ENCODE results near the gene HDAC4. TPM values are rescaled to one million over a fixed set of nuclear protein-coding genes. Genes with fewer than 3 reads are reported as not detected.

Gene HDAC4
- total RNA-seq, 2 experiments from 2014 or later, result 64.8 to 67.4 TPM

GRCh38 chr2:239391286-239392071 is 9.3 kb downstream of the HDAC4 start:
- POLR2A ChIA-PET, result interaction anchor here (0.9 kb wide), 1 partner anchor 93 kb away, joined by 3 read pairs; no protein-coding TSS in a partner anchor
- CTCF ChIA-PET, result no interaction called here
- Mint-ChIP-seq H3K4me1 (peaks cover 14% of the 10 kb centered on the region), H3K27ac (no peak overlapping the region), H3K4me3 (no peak overlapping the region), H3K36me3 (ENCODE audit: low read depth) (peaks cover 18% of the 10 kb centered on the region), H3K9me3 (no peaks in the 10 kb centered on the region), H3K27me3 (no peaks in the 10 kb centered on the region)
- no peak for DNase-seq

DNA sequence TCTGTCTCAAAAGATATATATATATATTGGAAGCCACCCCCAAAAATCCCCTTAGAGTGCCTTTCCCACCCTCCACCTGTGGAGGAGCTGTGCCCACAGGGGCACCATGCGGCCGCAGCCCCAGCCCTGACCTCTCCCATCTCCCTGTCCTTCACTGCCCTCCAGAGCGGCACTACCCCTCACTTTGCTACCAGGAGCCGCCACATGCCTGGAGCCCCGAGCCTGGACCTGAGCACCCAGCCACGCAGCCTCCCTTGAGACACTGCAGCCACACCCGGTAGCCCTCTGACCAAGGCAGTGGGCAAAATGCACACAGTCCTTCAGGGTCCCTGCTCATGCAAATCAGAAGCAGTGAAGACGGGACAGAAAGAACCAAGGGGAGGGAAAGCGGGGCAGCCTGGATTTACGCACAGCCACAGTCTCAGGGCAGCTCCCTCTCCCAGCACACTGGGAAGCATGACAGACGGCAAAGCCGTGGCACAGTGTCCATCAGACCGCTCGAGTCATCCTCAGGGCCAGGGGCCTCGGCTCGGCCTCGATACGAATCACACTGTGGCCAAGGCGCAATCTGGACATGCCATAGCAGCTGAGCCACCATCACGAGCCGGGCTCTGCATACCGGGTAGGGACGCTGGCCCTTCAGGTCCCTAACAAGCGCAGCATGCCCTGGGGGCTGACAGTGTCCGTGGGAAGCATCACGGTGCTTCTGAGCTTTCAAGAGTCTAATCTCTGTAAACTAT is 10.1 kb downstream of the HDAC4 start:
- Mint-ChIP-seq H3K9me3 (no peaks in the 10 kb centered on the region), H3K27me3 (no peaks in the 10 kb centered on the region), H3K4me1 (peaks cover 18% of the 10 kb centered on the region), H3K4me3 (no peak overlapping the region), H3K27ac (no peak overlapping the region), H3K36me3 (ENCODE audit: low read depth) (peaks cover 22% of the 10 kb centered on the region)
- ChIA-PET CTCF (interaction anchor here (1.2 kb wide), 1 partner anchor 10 kb away, joined by 3 read pairs; the partner anchor contains the start of gene HDAC4), POLR2A (interaction anchor here (1.4 kb wide), 1 partner anchor 10 kb away, joined by 5 read pairs; no protein-coding TSS in a partner anchor)
- no peak for DNase-seq

DNA sequence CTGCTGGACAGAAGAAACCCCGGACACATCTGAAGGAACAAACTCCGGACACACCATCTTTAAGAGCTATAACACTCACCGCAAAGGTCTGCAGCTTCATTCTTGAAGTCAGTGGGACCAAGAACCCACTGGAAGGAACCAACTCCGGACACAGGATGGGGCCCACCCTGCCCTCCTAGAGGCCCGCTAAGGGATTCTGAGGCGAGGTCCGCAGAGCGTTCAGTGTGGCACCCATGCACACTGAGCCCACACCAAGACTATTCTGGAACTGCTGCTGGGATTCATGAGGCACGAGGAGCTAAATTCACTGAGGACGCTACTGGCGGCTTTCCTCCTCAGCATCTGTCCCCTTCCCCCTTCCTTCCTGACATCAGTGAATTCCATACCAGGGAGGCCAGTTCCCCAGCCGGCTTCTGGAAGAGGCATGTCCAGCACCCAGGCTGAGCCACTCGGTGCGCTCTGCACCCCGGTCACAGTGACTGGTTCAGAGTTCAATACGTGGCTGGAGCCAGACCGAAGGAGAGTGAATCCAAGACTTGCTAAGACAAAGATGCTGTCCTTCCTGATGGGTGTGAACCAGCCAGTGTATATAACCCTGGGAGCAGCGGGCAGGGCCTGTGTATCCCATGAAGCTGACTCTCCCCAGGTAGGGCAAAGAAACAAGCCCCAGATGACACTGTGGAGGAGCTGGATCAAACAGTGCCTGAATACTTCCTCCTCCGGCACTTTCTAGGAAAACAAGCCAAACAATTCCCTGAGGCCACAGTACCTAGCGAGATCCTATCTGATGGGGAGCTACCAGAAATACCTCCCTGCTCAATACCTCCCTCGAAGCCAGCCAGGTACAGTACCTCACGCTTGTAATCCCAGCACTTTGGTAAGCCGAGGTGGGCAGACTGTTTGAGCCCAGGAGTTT is 11.1 kb downstream of the HDAC4 start:
- DNase-seq, result no peak
- no peaks in the 10 kb centered on the region for H3K9me3 Mint-ChIP-seq
- ChIA-PET CTCF (interaction anchor here (0.7 to 1.2 kb wide), 2 partner anchors 11 to 68 kb away, joined by 3 to 4 read pairs; partner anchors contain the start of gene HDAC4), POLR2A (interaction anchor here (1.4 to 1.6 kb wide), 3 partner anchors 9 to 11 kb away, joined by 5 to 6 read pairs (median 5); partner anchors contain the start of gene HDAC4)
- no peaks in the 10 kb centered on the region for H3K27me3 Mint-ChIP-seq
- peaks cover 18% of the 10 kb centered on the region for H3K4me1 Mint-ChIP-seq
- H3K4me3 Mint-ChIP-seq, result no peak overlapping the region
- peaks cover 23% of the 10 kb centered on the region for H3K36me3 Mint-ChIP-seq (ENCODE audit: low read depth)
- no peak overlapping the region for H3K27ac Mint-ChIP-seq

DNA sequence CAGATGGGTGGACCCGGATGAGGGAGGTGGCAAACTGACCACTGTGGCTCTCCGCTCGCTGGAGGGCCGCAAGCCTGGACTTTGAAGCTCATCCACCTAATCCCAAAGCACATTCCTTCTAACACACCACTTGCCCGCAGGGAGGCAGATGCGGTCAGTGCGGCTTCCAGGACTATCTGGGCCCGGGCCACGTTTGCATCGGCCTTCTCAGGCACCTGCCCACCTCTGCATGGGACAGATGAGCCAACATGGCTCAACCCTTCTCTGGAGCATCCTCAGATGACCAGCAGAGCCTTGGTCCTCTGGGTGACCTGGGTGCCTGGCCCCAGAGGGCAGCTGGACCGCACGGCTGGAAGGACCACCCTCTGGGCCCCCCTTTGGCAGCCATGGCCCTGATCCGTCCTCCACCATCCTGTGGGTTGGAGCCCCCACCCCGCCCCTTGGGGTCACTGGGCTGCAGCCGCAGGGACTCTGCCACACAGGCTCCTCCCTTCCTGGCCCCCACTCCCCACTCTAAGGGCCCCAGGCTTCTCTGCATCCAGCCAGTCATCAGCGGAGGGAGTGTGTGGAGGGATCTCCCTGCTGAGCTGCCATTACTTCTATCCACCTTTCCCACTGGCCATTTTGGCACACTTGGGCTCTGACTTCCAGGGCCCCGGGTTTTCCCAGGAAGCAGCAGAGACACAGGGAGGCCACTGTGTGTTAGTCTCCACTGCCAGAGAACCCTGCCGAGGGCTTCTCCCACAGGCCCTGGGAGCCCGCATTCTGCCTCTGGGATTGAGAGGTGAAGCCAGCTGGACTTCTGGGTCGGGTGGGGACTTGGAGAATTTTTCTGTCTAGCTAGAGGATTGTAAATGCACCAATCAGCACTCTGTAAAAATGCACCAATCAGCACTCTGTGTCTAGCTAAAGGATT is 12.3 kb downstream of the HDAC4 start:
- Mint-ChIP-seq H3K27me3 (no peaks in the 10 kb centered on the region), H3K27ac (no peak overlapping the region), H3K4me3 (no peak overlapping the region), H3K36me3 (ENCODE audit: low read depth) (peaks cover 25% of the 10 kb centered on the region), H3K4me1 (peaks cover 13% of the 10 kb centered on the region), H3K9me3 (no peaks in the 10 kb centered on the region)
- no peak for DNase-seq
- ChIA-PET POLR2A (interaction anchor here (1.6 kb wide), 2 partner anchors 11 to 13 kb away, joined by 5 to 6 read pairs; partner anchors contain the start of gene HDAC4), CTCF (no interaction called here)

DNA sequence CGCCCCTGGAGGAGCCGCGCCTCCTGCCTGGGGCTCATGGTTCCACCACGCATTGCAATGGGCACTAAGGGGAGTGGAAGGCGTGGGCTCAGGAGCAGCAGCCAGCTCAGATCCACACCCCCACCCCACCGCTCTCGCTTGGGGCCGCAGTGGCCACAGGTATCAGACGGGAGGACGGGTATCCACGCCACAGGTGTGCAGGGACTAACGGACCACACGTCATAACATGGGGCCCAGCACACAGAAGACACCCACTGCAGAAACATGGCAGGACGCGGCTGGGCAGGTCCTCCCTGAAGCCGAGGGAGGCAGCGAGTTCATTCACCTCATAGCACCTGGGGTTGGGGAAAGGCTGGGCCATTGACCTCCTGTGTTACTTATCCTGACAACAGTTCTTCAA is 13.0 kb downstream of the HDAC4 start:
- ChIA-PET POLR2A (interaction anchor here (1.0 kb wide), 1 partner anchor 11 kb away, joined by 4 read pairs; no protein-coding TSS in a partner anchor), CTCF (no interaction called here)
- no peaks in the 10 kb centered on the region for H3K9me3 Mint-ChIP-seq
- peaks cover 31% of the 10 kb centered on the region for H3K36me3 Mint-ChIP-seq (ENCODE audit: low read depth)
- no peak for DNase-seq
- no peaks in the 10 kb centered on the region for H3K27me3 Mint-ChIP-seq
- peaks cover 11% of the 10 kb centered on the region for H3K4me1 Mint-ChIP-seq
- no peak overlapping the region for H3K27ac Mint-ChIP-seq
- no peak overlapping the region for H3K4me3 Mint-ChIP-seq

- Mint-ChIP-seq H3K9me3 (no peaks in the 10 kb centered on the region), H3K36me3 (ENCODE audit: low read depth) (peaks cover 31% of the 10 kb centered on the region), H3K4me1 (peaks cover 17% of the 10 kb centered on the region), H3K4me3 (no peak overlapping the region), H3K27me3 (no peaks in the 10 kb centered on the region), H3K27ac (no peak overlapping the region)
- ChIA-PET CTCF (no interaction called here), POLR2A (interaction anchor here (1.0 kb wide), 1 partner anchor 12 kb away, joined by 4 read pairs; no protein-coding TSS in a partner anchor)
- no peak for DNase-seq
These were observed 13.9 kb downstream of the HDAC4 start for GRCh38 chr2:239386872-239387445.

GRCh38 chr2:239386001-239386670 is 14.7 kb downstream of the HDAC4 start:
- Mint-ChIP-seq H3K27ac (no peak overlapping the region), H3K9me3 (no peaks in the 10 kb centered on the region), H3K27me3 (no peaks in the 10 kb centered on the region), H3K4me3 (no peak overlapping the region), H3K36me3 (ENCODE audit: low read depth) (peaks cover 27% of the 10 kb centered on the region), H3K4me1 (peaks cover 23% of the 10 kb centered on the region)
- ChIA-PET POLR2A (no interaction called here), CTCF (no interaction called here)
- DNase-seq, result no peak

DNA sequence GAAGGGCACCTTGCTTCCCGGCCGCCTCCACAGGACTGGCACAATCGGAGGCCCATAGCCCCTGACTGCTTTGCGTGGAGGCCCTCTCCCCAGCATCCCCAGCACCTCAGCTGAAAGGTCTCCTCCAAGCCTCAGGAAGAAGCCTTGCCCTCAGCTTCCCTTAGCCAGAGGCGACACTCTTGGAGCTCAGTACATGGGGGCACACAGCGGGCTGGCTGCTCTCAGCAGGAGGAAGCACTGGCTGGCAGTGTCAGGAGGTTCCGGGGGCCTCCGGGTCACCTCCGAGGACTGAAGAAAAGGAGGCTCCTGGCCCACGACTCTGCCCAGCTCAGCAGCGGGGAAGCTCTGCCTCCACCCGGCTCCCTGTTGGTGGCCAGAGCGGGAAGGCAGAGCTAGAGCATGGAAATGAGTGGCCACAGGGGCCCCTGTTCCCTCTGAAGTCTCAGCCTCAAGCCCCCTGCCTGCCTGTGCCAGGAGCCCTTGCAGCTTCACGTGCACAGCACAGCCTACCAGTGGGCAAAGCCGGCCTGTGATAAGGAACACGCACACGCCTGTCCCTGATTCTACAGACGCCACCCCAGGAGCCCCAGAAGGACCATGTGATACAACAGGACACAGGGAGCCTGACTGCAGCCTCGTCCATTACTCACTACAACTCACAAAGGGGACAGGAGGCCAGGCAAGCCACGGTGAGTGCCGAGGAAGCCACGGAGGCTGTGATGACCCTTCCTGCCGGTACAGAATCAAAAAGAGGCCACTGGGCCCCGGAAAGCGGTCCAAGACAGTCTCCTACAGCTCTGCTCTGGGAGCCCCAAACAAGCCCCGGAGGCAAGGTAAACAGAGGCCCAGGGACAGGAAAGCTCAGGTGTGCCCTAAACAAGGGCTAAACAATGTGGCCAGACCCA is 15.5 kb downstream of the HDAC4 start:
- POLR2A ChIA-PET, result interaction anchor here (1.2 to 2.1 kb wide), 2 partner anchors 16 to 64 kb away, joined by 3 to 5 read pairs; partner anchors contain the start of gene HDAC4
- CTCF ChIA-PET, result interaction anchor here (1.1 kb wide), 1 partner anchor 22 kb away, joined by 3 read pairs; no protein-coding TSS in a partner anchor

DNA sequence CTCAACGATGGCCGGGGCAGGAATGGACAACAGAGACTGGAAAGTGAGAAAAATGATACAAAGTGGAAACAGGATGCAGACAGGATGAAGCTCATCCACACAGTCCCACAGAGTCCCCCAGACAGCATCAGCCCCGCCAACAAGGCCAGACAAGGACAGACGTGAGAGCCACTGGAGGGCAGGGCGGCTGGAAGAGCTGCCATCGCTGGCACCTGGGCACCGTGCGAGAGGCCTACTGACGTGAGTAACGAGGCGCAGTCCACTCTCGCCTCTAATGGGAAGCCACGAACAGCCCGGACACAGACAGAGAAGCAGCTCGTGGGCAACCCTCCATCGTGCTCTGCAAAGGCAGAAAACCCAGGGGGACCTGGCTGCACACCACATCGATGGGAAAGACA is 17.1 kb downstream of the HDAC4 start:
- Mint-ChIP-seq H3K9me3 (no peaks in the 10 kb centered on the region), H3K27me3 (no peaks in the 10 kb centered on the region), H3K36me3 (ENCODE audit: low read depth) (peaks cover 19% of the 10 kb centered on the region), H3K4me3 (no peak overlapping the region), H3K4me1 (peaks cover 36% of the 10 kb centered on the region), H3K27ac (no peak overlapping the region)
- POLR2A ChIA-PET, result interaction anchor here (2.1 kb wide), 1 partner anchor 62 kb away, joined by 5 read pairs; no protein-coding TSS in a partner anchor
- CTCF ChIA-PET, result no interaction called here
- no peak for DNase-seq

More for the DNA sequence above, 15.5 kb downstream of the HDAC4 start:
- Mint-ChIP-seq H3K4me3 (no peak overlapping the region), H3K4me1 (peaks cover 30% of the 10 kb centered on the region), H3K27me3 (no peaks in the 10 kb centered on the region), H3K27ac (no peak overlapping the region), H3K9me3 (no peaks in the 10 kb centered on the region), H3K36me3 (ENCODE audit: low read depth) (peaks cover 30% of the 10 kb centered on the region)
- DNase-seq, result no peak

DNA sequence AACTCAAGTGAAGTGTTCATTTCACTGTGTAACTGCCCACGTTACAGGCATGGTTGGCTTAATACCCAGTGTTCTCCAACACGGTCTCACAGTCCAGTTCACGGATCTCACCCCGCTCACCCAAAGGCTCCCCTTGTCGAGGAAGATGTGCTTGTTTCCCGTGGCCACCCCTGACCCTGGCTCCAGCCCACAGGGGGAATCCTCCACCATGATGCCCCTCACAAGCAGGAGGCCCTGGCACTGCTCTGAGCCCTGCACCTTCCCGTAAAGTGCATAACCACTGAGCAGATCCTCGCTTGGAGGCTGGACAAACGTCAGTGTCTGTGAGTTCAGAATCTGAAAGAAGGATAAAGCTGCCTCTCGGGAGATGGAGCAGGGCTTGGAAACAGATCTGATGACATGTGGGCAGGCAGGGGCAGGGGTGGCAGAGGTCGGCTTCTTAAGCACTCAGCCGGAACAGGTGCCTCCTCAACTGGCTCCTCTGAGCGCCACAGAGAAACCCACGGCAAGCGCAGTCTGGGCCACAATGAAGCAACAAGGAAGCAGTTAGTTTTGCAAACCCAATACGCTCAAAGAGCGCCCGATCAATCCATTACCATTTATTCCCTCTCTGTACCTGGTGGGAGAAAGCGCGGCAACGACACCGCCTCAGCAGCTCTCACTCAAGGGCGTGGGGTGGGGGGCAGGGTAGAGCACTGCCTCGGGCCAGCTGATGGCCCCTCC is 17.6 kb downstream of the HDAC4 start:
- DNase-seq, result no peak
- Mint-ChIP-seq H3K9me3 (no peaks in the 10 kb centered on the region), H3K4me3 (no peak overlapping the region), H3K36me3 (ENCODE audit: low read depth) (peaks cover 19% of the 10 kb centered on the region), H3K4me1 (peaks cover 36% of the 10 kb centered on the region), H3K27ac (no peak overlapping the region), H3K27me3 (no peaks in the 10 kb centered on the region)
- CTCF ChIA-PET, result interaction anchor here (3.2 kb wide), 1 partner anchor 115 kb away, joined by 15 read pairs; no protein-coding TSS in a partner anchor
- POLR2A ChIA-PET, result interaction anchor here (2.1 to 2.9 kb wide), 2 partner anchors 16 to 62 kb away, joined by 5 to 15 read pairs; no protein-coding TSS in a partner anchor
